Hematopoietic multipotent progenitor cell treated with erythropoietin and hydrocortisone succinate and interleukin-3 and kit ligand, for 8 days (in vitro differentiated cells): Measurements from ENCODE around the gene GOLT1B.

Experiments used
- DNase-seq: peaks from one replicate; pipeline ENCODE4 v3.0.0-alpha.2; 2015

The GOLT1B gene

DNA sequence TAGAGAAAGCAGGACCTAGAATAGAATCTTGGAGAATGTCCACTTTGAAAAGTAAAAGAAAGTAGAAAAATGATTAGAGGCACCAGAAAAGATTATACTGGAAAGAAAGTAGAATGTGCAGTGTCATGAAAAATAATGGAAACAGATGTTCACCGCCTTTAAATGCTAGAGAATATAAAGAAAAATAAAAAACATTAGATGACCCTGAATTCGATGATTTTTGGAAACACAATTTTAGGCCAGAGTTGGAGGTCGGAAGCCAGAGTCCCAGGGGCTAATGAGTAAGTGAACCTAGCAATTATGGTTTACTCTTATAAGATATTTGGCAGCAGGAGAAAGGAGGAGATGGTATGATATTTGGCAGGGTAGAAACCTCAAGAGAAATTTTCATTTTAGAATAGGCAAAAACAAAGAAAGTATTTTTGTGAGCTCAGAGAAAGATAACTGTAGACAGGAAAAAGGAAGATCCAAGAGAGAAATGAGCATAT, 65.4 kb downstream of the GOLT1B start:
- DNase-seq: no peak
